Common myeloid progenitor, CD34-positive (primary cell): Measurements from ENCODE around the gene SYPL1.
A peak's percentile ranks its signal among the peaks of the same experiment; 100 is the strongest.

Source experiments
- CTCF ChIA-PET: fragments of 350-600 bp; sonication (Branson Sonifier 250); formaldehyde crosslinking; loops from one replicate; lab custom pipeline; 2021; ENCODE audit warnings: antibody characterized with exemption; lab: Charles Lee
- POLR2A ChIA-PET: fragments of 350-600 bp; sonication (Branson Sonifier 250); formaldehyde crosslinking; loops from one replicate; lab custom pipeline; 2021; ENCODE audit warnings: antibody characterized with exemption; lab: Charles Lee
- DNase-seq, 3 donors: peaks; one replicate each; pipeline versions ENCODE4 v3.0.0 to v3.0.0-alpha.2; 2013
- H3K27ac ChIP-seq, 2 experiments: 1 replicate in 1 of 2; 2 replicates in 1 of 2; pipeline ENCODE4 v1.7.0; 2013; ENCODE audit warnings: inconsistent platforms in 2 of 2, low read length in 2 of 2, mild to moderate bottlenecking in 2 of 2, low read depth in 1 of 2, moderate library complexity in 1 of 2; ENCODE audit not compliant: severe bottlenecking in 2 of 2, insufficient read depth in 1 of 2, poor library complexity in 1 of 2
- H3K27me3 ChIP-seq, 5 experiments: replicated peaks in 2 of 5; 1 replicate in 3 of 5; 2 replicates in 2 of 5; pipeline versions ENCODE4 v1.6.1 to v1.7.0; 2013; ENCODE audit warnings: low read length in 4 of 5, mild to moderate bottlenecking in 2 of 5, moderate library complexity in 2 of 5, inconsistent platforms in 1 of 5; ENCODE audit not compliant: insufficient read depth in 5 of 5, control insufficient read depth in 4 of 5
- H3K36me3 ChIP-seq, 4 experiments: 1 replicate in 2 of 4; 2 replicates in 2 of 4; pipeline versions ENCODE4 v1.6.1 to v1.7.0; 2013; ENCODE audit warnings: low read length in 3 of 4, control low read depth in 1 of 4, mild to moderate bottlenecking in 1 of 4; ENCODE audit not compliant: control insufficient read depth in 4 of 4, insufficient read depth in 4 of 4
- H3K4me1 ChIP-seq, 4 experiments: 1 replicate in 3 of 4; 2 replicates in 1 of 4; pipeline versions ENCODE4 v1.6.1 to v1.7.1; 2013; ENCODE audit warnings: low read length in 3 of 4, mild to moderate bottlenecking in 3 of 4, control low read depth in 1 of 4, inconsistent platforms in 1 of 4, moderate library complexity in 1 of 4; ENCODE audit not compliant: control insufficient read depth in 4 of 4, insufficient read depth in 4 of 4; ENCODE audit errors: control extremely low read depth in 1 of 4
- H3K4me3 ChIP-seq, 7 experiments: 1 replicate in 4 of 7; 2 replicates in 3 of 7; pipeline versions ENCODE4 v1.5.1 to v1.7.0; 2013; ENCODE audit warnings: mild to moderate bottlenecking in 7 of 7, low read length in 6 of 7, moderate library complexity in 6 of 7, inconsistent platforms in 2 of 7, low read depth in 2 of 7, control low read depth in 1 of 7; ENCODE audit not compliant: insufficient read depth in 4 of 7, control insufficient read depth in 1 of 7; ENCODE audit errors: extremely low read depth in 1 of 7
- H3K9me3 ChIP-seq, 5 experiments: 1 replicate in 4 of 5; 2 replicates in 1 of 5; pipeline versions ENCODE4 v1.6.1 to v1.7.1; 2013; ENCODE audit warnings: low read length in 4 of 5, mild to moderate bottlenecking in 2 of 5, inconsistent platforms in 1 of 5, low read depth in 1 of 5, moderate library complexity in 1 of 5; ENCODE audit not compliant: control insufficient read depth in 4 of 5, insufficient read depth in 2 of 5; ENCODE audit errors: control extremely low read depth in 1 of 5
- WGBS: methylation state at CpG from one replicate; pipeline ENCODE4 v1.1.5; 2013; ENCODE audit not compliant: insufficient coverage; 5-methylcytosine and 5-hydroxymethylcytosine counted together

Gene SYPL1

GRCh38 chr7:106061301-106061979, 50.7 kb downstream of the SYPL1 start:
- Histone ChIP-seq H3K27ac (no peak overlapping the region), H3K4me1 (peaks cover 9 to 81% (median 62%) of the 10 kb centered on the region in 4 experiments), H3K9me3 (peaks cover 0 to 3% (median 0%) of the 10 kb centered on the region in 5 experiments), H3K4me3 (no peak overlapping the region), H3K27me3 (no peaks in the 10 kb centered on the region), H3K36me3 (no peaks in the 10 kb centered on the region)
- no peak for DNase-seq
- POLR2A ChIA-PET: no interaction called here
- 96% methylated on average over 7 of the region's 9 CpGs for WGBS
- CTCF ChIA-PET: interaction anchor here (0.7 to 8.7 kb wide), 7 partner anchors 11 to 92 kb away, joined by 3 to 176 read pairs (median 3); no protein-coding TSS in a partner anchor

GRCh38 chr7:106060394-106060920, 51.7 kb downstream of the SYPL1 start:
- H3K4me3 ChIP-seq: no peak overlapping the region
- H3K36me3 ChIP-seq: no peaks in the 10 kb centered on the region
- H3K27me3 ChIP-seq: no peaks in the 10 kb centered on the region
- no peak overlapping the region for H3K27ac ChIP-seq
- H3K9me3 ChIP-seq: peaks cover 0 to 3% (median 0%) of the 10 kb centered on the region in 5 experiments
- ChIA-PET POLR2A (no interaction called here), CTCF (interaction anchor here (0.6 to 8.7 kb wide), 10 partner anchors 9 to 109 kb away, joined by 3 to 176 read pairs (median 3); no protein-coding TSS in a partner anchor)
- no peak for DNase-seq
- WGBS: 86% methylated on average over 7 of the region's 7 CpGs
- H3K4me1 ChIP-seq: peaks cover 9 to 74% (median 57%) of the 10 kb centered on the region in 4 experiments

DNA sequence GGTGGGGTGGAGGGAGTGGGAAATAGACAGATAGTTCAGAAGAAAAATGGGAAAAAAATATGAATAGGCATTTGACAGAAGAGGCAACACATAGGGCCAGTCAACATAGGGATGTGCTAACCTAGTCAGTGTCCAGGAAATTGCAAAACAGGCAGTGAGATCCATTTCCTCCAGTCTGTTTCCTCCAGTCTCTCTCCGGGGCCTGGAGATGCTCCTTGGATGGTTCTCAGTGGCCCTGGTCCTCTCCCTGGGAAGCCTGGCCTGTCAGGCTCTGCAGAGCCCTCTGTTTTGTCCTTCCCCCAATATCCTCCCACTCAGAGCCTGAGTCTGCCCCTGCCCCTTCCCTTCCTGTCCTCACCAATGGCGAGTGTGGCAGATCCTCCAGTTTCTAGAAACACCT, 52.6 kb downstream of the SYPL1 start:
- no peaks in the 10 kb centered on the region for H3K36me3 ChIP-seq
- WGBS: 0% methylated on average over 1 of the region's 2 CpGs
- H3K27ac ChIP-seq: no peak overlapping the region
- CTCF ChIA-PET: interaction anchor here (0.9 to 8.7 kb wide), 4 partner anchors 12 to 94 kb away, joined by 3 to 176 read pairs (median 44); partner anchors contain the start of gene SYPL1
- no peak for DNase-seq
- POLR2A ChIA-PET: no interaction called here
- H3K4me3 ChIP-seq: no peak overlapping the region
- H3K27me3 ChIP-seq: no peaks in the 10 kb centered on the region
- peaks cover 0 to 3% (median 0%) of the 10 kb centered on the region in 5 experiments for H3K9me3 ChIP-seq
- peaks cover 13 to 70% (median 50%) of the 10 kb centered on the region in 4 experiments for H3K4me1 ChIP-seq

DNA sequence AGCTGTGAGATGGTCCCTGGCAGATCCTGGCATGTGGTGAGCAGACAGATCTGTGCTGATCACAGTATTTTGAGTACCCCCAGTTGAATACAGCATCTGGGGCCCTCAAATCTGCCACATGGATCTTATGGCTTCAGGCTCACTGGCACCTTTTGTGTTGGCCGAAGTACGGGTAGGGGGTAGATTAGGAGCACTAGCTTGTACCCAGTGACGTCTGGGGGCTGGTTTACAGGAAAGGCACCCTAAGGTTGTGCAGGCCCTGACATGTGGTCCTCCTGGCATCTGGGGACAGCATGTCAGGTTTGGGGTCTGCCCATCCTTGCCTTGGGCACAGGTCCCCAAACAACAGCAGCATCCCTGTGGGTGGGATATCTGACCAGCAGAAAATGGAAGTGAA, 53.2 kb downstream of the SYPL1 start:
- H3K4me1 ChIP-seq: peaks cover 13 to 64% (median 45%) of the 10 kb centered on the region in 4 experiments
- WGBS: 80% methylated on average over 1 of the region's 3 CpGs

GRCh38 chr7:106057962-106058927, 53.9 kb downstream of the SYPL1 start:
- 54% methylated on average over 13 of the region's 19 CpGs for WGBS
- Histone ChIP-seq H3K9me3 (peaks cover 0 to 3% (median 0%) of the 10 kb centered on the region in 5 experiments), H3K36me3 (no peaks in the 10 kb centered on the region), H3K27me3 (no peaks in the 10 kb centered on the region), H3K4me3 (no peak overlapping the region), H3K4me1 (peaks cover 7 to 57% (median 39%) of the 10 kb centered on the region in 4 experiments), H3K27ac (peak overlapping the region in 1 of 2 experiments; percentile 9)
- ChIA-PET POLR2A (interaction anchor here (1.1 kb wide), 1 partner anchor 54 kb away, joined by 3 read pairs; the partner anchor contains the start of gene SYPL1), CTCF (interaction anchor here (0.6 to 8.7 kb wide), 22 partner anchors 11 to 124 kb away, joined by 3 to 176 read pairs (median 4); partner anchors contain the start of gene SYPL1)
- DNase-seq: peak in 2 of 3 donors; percentile 24 to 59

More for the DNA sequence above, 53.2 kb downstream of the SYPL1 start:
- POLR2A ChIA-PET: interaction anchor here (1.1 kb wide), 1 partner anchor 53 kb away, joined by 3 read pairs; the partner anchor contains the start of gene SYPL1
- Histone ChIP-seq H3K4me3 (no peak overlapping the region), H3K9me3 (peaks cover 0 to 3% (median 0%) of the 10 kb centered on the region in 5 experiments), H3K36me3 (no peaks in the 10 kb centered on the region), H3K27ac (no peak overlapping the region), H3K27me3 (no peaks in the 10 kb centered on the region)
- no peak for DNase-seq
- CTCF ChIA-PET: interaction anchor here (0.9 to 8.7 kb wide), 11 partner anchors 11 to 109 kb away, joined by 3 to 176 read pairs (median 7); partner anchors contain the start of gene SYPL1

DNA sequence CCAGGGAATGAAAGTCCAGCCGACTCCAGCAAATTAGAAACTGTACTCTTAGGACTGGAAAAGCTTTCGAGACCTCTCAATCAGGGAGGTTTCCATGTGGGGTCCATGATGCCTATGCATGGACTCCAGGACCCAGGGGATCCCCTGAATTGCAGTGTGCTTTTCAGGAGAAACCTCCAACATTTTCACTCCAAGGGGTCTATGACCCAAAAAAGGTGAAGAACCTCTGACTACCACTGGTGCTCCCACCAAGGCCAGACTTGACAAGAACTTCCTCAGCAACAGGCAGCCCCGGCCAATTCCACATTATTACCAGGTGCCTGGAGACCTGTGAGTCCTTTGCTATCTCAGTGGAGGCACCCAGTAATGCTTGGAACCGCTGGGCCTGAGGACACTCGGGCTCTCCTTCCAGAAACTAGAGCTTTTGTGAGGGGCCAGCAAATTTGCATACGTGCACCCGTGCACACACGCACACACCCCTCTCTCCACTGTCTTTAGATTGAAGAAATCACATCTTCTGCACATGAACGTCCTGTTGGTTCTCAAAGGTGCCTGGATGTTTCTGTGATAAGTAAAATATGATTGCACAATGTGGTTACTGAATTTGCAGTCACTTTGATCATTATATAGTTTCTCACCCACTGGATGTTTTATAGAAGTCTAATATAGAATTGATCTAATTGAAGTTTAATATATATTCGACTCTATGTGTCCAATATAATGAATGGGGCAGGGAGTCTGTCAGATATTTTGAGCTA, 54.7 kb downstream of the SYPL1 start:
- Histone ChIP-seq H3K4me1 (peaks cover 7 to 49% (median 31%) of the 10 kb centered on the region in 4 experiments), H3K9me3 (peaks cover 0 to 3% (median 0%) of the 10 kb centered on the region in 5 experiments), H3K27me3 (no peaks in the 10 kb centered on the region), H3K36me3 (no peaks in the 10 kb centered on the region), H3K4me3 (no peak overlapping the region), H3K27ac (no peak overlapping the region)
- DNase-seq: no peak
- CTCF ChIA-PET: interaction anchor here (0.8 to 8.7 kb wide), 22 partner anchors 10 to 123 kb away, joined by 3 to 176 read pairs (median 5); partner anchors contain the start of gene SYPL1
- 52% methylated on average over 4 of the region's 10 CpGs for WGBS
- POLR2A ChIA-PET: interaction anchor here (0.7 to 1.1 kb wide), 2 partner anchors 54 to 97 kb away, joined by 3 read pairs; partner anchors contain the start of gene SYPL1
